PC-9 (cell line): ENCODE measurements around the gene SAMD1. TPM values are rescaled to one million over a fixed set of nuclear protein-coding genes. Genes with fewer than 3 reads are reported as not detected.

Source experiments
- BruUV-seq: library from RNA; stranded (reverse); fragments of 400-500 nt; replicated peaks from 2 replicates; lab custom pipeline; 2021; lab: Mats Ljungman, UMichigan
- CTCF ChIA-PET: fragments of 300-600 bp; sonication (Branson Sonifier 250); formaldehyde crosslinking; loops from one replicate; lab custom pipeline; 2022; ENCODE audit warnings: antibody characterized with exemption; lab: Charles Lee
- POLR2A ChIA-PET: fragments of 300-600 bp; sonication (Branson Sonifier 250); formaldehyde crosslinking; loops from one replicate; lab custom pipeline; 2022; ENCODE audit warnings: antibody characterized with exemption; ENCODE audit not compliant: unreplicated experiment; lab: Charles Lee
- DNase-seq, 2 experiments: peaks; one replicate each; pipeline versions ENCODE4 v3.0.0 to v3.0.0-alpha.2; 2015 to 2022; ENCODE audit warnings: mixed read lengths in 1 of 2
- H2AFZ ChIP-seq: fragments of 200-600 bp; sonication (generic); 2 replicates; pipeline ENCODE4 v1.8.1; 2017; ENCODE audit warnings: antibody characterized with exemption
- H3F3A ChIP-seq: fragments of 200-600 bp; sonication (generic); 2 replicates; pipeline ENCODE4 v1.8.1; 2017; ENCODE audit warnings: antibody characterized with exemption, mild to moderate bottlenecking, low read depth; ENCODE audit not compliant: insufficient read depth
- H3K27ac ChIP-seq: fragments of 200-600 bp; sonication (generic); 2 replicates; pipeline ENCODE4 v1.6.1; 2016; ENCODE audit warnings: mixed run types
- H3K27me3 ChIP-seq: fragments of 200-600 bp; sonication (generic); 2 replicates; pipeline ENCODE4 v1.6.1; 2016; ENCODE audit warnings: low read depth, mixed run types; ENCODE audit not compliant: insufficient read depth
- H3K36me3 ChIP-seq: fragments of 200-600 bp; sonication (generic); 2 replicates; pipeline ENCODE4 v1.6.1; 2016; ENCODE audit warnings: low read depth, mixed run types
- H3K4me1 ChIP-seq: fragments of 200-600 bp; sonication (generic); replicated peaks from 2 replicates; pipeline ENCODE4 v1.6.1; 2016; ENCODE audit warnings: mixed run types; ENCODE audit not compliant: insufficient read depth
- H3K4me2 ChIP-seq: fragments of 200-600 bp; sonication (generic); 2 replicates; pipeline ENCODE4 v1.6.1; 2017; ENCODE audit warnings: mixed run types
- H3K4me3 ChIP-seq: fragments of 200-600 bp; sonication (generic); 2 replicates; pipeline ENCODE4 v1.6.1; 2016; ENCODE audit warnings: mixed run types
- H3K79me2 ChIP-seq: fragments of 200-600 bp; sonication (generic); 2 replicates; pipeline ENCODE4 v1.6.1; 2017; ENCODE audit warnings: low read depth, mixed run types
- H3K9me2 ChIP-seq: fragments of 200-600 bp; sonication (generic); 2 replicates; pipeline ENCODE4 v1.8.1; 2017; ENCODE audit warnings: mild to moderate bottlenecking; ENCODE audit not compliant: insufficient read depth
- H3K9me3 ChIP-seq: fragments of 200-600 bp; sonication (generic); 2 replicates; pipeline ENCODE4 v1.8.1; 2016; ENCODE audit warnings: low read depth; ENCODE audit not compliant: insufficient read depth
- H4K20me1 ChIP-seq: fragments of 200-600 bp; sonication (generic); 2 replicates; pipeline ENCODE4 v1.8.1; 2017; ENCODE audit not compliant: insufficient read depth
- CTCF ChIP-seq: fragments of 200-600 bp; sonication (generic); conservative IDR thresholded peaks from 2 replicates; pipeline ENCODE4 v1.6.1; 2017; ENCODE audit warnings: mixed run types, antibody characterized with exemption, mild to moderate bottlenecking, moderate library complexity
- EZH2 ChIP-seq: fragments of 200-600 bp; sonication (generic); IDR thresholded peaks from 2 replicates; pipeline ENCODE4 v1.8.0; 2017; ENCODE audit warnings: antibody characterized with exemption, low read depth
- intact Hi-C: fragments of 100-400 bp; cut with micrococcal nuclease; formaldehyde crosslinking; loops from one replicate; pipeline ENCODE4 v1.10.0; 2022; ENCODE audit not compliant: unreplicated experiment
- total RNA-seq: library from RNA; stranded (reverse); gene quantifications from 2 replicates; pipeline ENCODE4 v1.2.3, GENCODE V29; 2021

SAMD1 gene
- total RNA-seq, 1 experiment from 2014 or later, result 50.3 TPM

- intact Hi-C loops, result no loop called here
- no peaks in the 10 kb centered on the region for H3K9me3 ChIP-seq
- peaks cover 44% of the 10 kb centered on the region for H3F3A ChIP-seq
- TF ChIP-seq EZH2, result no peak
- TF ChIP-seq CTCF, result no peak
- BruUV-seq, result no TSS peak
- CTCF ChIA-PET, result no interaction called here
- H4K20me1 ChIP-seq, result no peaks in the 10 kb centered on the region
- H3K27me3 ChIP-seq, result no peaks in the 10 kb centered on the region
- no peaks in the 10 kb centered on the region for H3K36me3 ChIP-seq
- H2AFZ ChIP-seq, result no peak overlapping the region
- POLR2A ChIA-PET, result no interaction called here
- H3K27ac ChIP-seq, result no peak overlapping the region
- H3K4me2 ChIP-seq, result no peak overlapping the region
- DNase-seq, result no peak
- H3K4me3 ChIP-seq, result no peak overlapping the region
- no peaks in the 10 kb centered on the region for H3K9me2 ChIP-seq
- H3K79me2 ChIP-seq, result peaks cover 16% of the 10 kb centered on the region
- H3K4me1 ChIP-seq, result peaks cover 21% of the 10 kb centered on the region
Measured at GRCh38 chr19:14120497-14120780, 29.9 kb upstream of the SAMD1 start.

DNA sequence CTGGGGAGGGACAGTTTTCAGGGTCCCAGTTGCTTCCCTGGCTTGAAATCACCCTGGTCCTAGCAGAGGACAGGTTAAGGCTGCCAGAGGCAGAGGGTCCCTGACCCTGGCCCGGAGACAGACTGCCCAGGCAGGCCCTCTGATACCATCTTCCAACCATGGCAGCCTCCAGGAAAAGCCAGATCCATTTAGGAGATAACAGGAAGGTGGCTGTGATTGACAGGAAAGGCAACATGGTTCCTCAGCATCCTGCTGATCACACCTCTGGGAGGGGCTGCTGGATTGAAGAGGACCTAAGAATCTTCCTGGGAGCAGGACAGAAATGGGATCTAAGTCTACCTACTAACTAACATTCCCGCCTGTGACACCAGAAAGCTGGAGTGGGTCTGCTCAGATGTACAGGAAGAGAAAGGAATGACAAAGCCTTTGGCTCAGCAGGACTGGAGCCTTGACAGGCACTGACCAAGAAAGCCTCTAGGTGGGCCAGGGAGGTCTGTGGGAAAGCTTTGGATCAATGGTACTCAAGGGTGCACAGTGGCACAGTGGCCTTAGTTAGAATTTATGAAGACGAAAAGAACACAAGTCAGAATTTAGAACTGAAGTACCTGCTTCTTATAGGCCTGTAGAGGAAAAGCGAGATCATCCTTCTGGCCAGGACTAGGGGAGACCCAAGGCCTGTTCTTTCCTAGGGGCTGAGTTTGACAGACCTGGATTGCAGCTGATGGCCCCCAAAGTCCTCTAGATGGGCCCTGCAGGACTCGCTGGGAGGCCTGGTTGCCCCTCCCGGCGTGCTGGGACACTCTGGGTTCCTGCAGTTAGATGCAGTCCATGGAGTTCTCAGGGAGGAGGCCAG, 29.3 kb upstream of the SAMD1 start:
- Histone ChIP-seq H3K4me3 (no peak overlapping the region), H3K36me3 (no peaks in the 10 kb centered on the region), H3K27me3 (no peaks in the 10 kb centered on the region), H3K4me2 (no peak overlapping the region), H2AFZ (no peak overlapping the region), H4K20me1 (no peaks in the 10 kb centered on the region), H3K27ac (0 out of 2 replicates have a peak overlapping the region, but pooled peaks have one; percentile 65), H3F3A (peaks cover 47% of the 10 kb centered on the region), H3K79me2 (peaks cover 16% of the 10 kb centered on the region), H3K9me3 (no peaks in the 10 kb centered on the region), H3K9me2 (no peaks in the 10 kb centered on the region), H3K4me1 (peaks cover 21% of the 10 kb centered on the region)
- BruUV-seq, result TSS peak; percentile 1
- TF ChIP-seq EZH2 (no peak), CTCF (no peak)
- ChIA-PET POLR2A (no interaction called here), CTCF (no interaction called here)
- DNase-seq, result no peak
- intact Hi-C loops, result loop anchor here (5.0 kb wide), 1 partner anchor 38 kb away; no protein-coding TSS in a partner anchor

DNA sequence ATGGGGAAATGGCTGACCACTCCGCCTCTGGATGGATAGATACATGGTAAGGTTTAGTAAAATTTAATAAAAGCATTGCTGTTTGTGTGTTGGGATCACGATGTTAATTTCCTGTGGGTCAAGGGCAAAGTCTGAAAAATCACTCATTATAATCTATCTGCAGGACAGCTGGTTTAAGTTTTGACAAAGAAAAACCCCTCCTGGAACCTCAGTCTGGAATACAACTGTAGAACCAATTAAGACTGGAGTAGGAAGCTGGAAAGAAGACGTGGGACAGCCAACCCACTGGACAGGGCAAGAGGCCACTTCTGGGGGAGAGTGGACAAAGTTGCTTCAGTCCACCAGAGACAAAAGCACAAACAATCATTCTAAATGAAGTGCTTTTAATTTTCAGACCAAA, 28.6 kb upstream of the SAMD1 start:
- H3K4me1 ChIP-seq, result peaks cover 21% of the 10 kb centered on the region
- POLR2A ChIA-PET, result no interaction called here
- H3K9me2 ChIP-seq, result no peaks in the 10 kb centered on the region
- DNase-seq, result no peak
- H3K4me3 ChIP-seq, result peak overlapping the region; percentile 75; the same call in 1 of the 2 replicates
- H3K27me3 ChIP-seq, result no peaks in the 10 kb centered on the region
- peak overlapping the region; percentile 79 for H3K4me2 ChIP-seq
- peak overlapping the region; percentile 65 for H3K27ac ChIP-seq
- H2AFZ ChIP-seq, result no peak overlapping the region
- no peaks in the 10 kb centered on the region for H3K36me3 ChIP-seq
- CTCF ChIA-PET, result no interaction called here
- H3K9me3 ChIP-seq, result no peaks in the 10 kb centered on the region
- no peaks in the 10 kb centered on the region for H4K20me1 ChIP-seq
- TF ChIP-seq EZH2 (no peak), CTCF (no peak)
- peaks cover 46% of the 10 kb centered on the region for H3F3A ChIP-seq
- peaks cover 16% of the 10 kb centered on the region for H3K79me2 ChIP-seq
- intact Hi-C loops, result loop anchor here (5.0 kb wide), 1 partner anchor 37 kb away; no protein-coding TSS in a partner anchor
- no TSS peak for BruUV-seq
